ENCODE results near the gene FUT6. TPM values are rescaled to one million over a fixed set of nuclear protein-coding genes. Genes with fewer than 3 reads are reported as not detected.
"Not testable (repeated sequence)": the region's sequence is repeated elsewhere in the genome, so short reads cannot be mapped to it uniquely, and the experiment has no call there.

Gene FUT6
- total RNA-seq: not detected

DNA sequence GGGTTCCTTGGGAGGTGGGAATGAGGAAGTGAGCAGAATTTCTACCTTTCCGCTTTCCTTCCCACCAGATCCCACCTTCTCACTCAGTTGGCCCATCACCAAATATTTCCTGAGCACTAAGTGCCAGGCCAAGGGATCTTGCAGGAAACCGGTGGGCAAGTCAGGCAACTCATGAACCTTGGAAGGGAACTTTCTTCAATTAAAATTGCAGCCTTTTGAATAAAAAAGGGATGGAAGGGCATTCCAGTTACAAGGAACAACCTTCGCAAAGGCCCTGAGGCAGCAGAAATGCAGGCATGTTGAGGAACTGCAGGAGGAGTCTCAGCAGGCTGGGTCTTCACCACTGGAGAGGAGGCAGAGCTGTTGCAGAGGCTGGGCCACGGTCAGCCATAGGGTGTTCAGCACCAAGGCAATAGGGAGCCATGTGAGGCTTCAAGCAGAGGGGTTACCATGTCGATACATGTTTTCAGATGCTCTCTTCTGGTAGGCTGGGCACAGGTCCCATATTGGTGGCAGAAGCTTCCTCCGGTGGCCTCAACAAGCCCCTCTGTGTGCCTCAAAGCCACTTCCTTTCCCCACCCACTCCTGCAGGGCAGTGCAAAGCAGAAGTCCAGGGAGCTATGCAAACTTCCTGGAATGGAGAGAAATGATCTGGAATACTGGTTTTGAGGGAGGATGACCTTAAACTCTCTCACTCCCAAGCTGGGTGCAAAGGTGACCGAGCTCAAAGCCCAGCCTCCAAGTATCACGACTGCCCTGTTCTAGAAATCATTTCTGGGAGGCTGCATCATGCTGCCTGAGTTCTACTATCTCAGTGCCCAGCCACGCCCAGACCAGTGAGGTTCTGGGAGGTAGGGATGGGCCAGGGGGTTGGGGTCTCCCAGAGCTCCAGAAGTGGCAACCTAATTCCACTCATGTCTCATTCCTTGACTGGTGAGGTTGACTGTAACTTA, at the start of gene FUT6:
TSS of gene FUT6 (minus strand) at position 638 of the 953 bp plus-strand sequence. CDS start 7,135 bp downstream, outside the sequence.
- Mint-ChIP-seq H3K27ac (no peak within 1 kb of the TSS), H3K9me3 (no peaks in the 10 kb centered on the region), H3K36me3 (ENCODE audit: low read depth) (no peaks in the 10 kb centered on the region), H3K27me3 (no peaks in the 10 kb centered on the region), H3K4me3 (no peak within 1 kb of the TSS), H3K4me1 (peaks cover 2% of the 10 kb centered on the region)
- no peak for DNase-seq
- CTCF ChIA-PET: interaction anchor here (2.0 kb wide), 1 partner anchor 35 kb away, joined by 5 read pairs; no protein-coding TSS in a partner anchor
- POLR2A ChIA-PET: interaction anchor here (1.1 to 2.4 kb wide), 2 partner anchors 11 to 65 kb away, joined by 3 to 14 read pairs; partner anchors contain the start of gene VMAC

DNA sequence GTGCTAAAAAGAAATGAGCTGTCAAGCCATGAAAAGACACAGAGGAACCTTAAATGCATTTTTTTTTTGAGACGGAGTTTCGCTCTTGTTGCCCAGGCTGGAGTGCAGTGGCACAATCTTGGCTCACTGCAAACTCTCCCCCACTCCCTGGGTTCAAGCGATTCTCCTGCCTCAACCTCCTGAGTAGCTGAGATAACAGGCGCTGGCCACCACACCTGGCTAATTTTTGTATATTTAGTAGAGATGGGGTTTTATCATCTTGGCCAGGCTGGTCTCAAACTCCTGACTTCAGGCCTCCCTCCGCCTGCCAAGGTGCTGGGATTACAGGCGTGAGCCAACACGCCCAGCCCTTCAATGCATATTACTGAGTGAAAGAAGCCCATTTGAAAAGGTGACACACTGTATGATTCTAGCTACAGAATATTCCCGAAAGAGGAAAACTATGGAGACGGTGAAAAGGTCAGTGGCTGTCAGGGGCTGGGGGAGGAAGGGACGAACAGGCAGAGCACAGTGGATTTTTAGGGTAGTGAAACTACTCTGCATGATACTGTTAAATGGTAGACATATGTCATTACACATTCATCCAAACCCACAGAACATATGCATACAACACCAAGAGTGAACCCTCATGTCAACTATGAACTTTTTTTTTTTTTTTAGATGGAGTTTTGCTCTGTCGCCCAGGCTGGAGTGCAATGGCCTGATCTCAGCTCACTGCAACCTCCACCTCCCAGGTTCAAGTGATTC, 44.7 kb upstream of the FUT6 start:
- H3K4me1 Mint-ChIP-seq; H3K27ac Mint-ChIP-seq; H3K36me3 Mint-ChIP-seq (ENCODE audit: low read depth); DNase-seq; H3K9me3 Mint-ChIP-seq; H3K27me3 Mint-ChIP-seq; H3K4me3 Mint-ChIP-seq; POLR2A ChIA-PET: not testable (repeated sequence)
- CTCF ChIA-PET: interaction anchor here (1.0 kb wide), 1 partner anchor 80 kb away, joined by 3 read pairs; no protein-coding TSS in a partner anchor

GRCh38 chr19:5883157-5883873, 43.8 kb upstream of the FUT6 start:
- H3K27me3 Mint-ChIP-seq; CTCF ChIA-PET; H3K9me3 Mint-ChIP-seq; H3K4me3 Mint-ChIP-seq; DNase-seq; H3K4me1 Mint-ChIP-seq; H3K27ac Mint-ChIP-seq; POLR2A ChIA-PET; H3K36me3 Mint-ChIP-seq (ENCODE audit: low read depth): not testable (repeated sequence)

GRCh38 chr19:5882421-5882968, 43.0 kb upstream of the FUT6 start:
- H3K4me1 Mint-ChIP-seq: no peaks in the 10 kb centered on the region
- H3K27ac Mint-ChIP-seq: no peak overlapping the region
- no peaks in the 10 kb centered on the region for H3K9me3 Mint-ChIP-seq
- no peak for DNase-seq
- H3K36me3 Mint-ChIP-seq (ENCODE audit: low read depth): no peaks in the 10 kb centered on the region
- H3K27me3 Mint-ChIP-seq: peaks cover 3% of the 10 kb centered on the region
- H3K4me3 Mint-ChIP-seq: no peak overlapping the region
- POLR2A ChIA-PET: interaction anchor here (1.2 kb wide), 1 partner anchor 9 kb away, joined by 3 read pairs; no protein-coding TSS in a partner anchor
- CTCF ChIA-PET: no interaction called here

- no peaks in the 10 kb centered on the region for H3K9me3 Mint-ChIP-seq
- no peaks in the 10 kb centered on the region for H3K36me3 Mint-ChIP-seq (ENCODE audit: low read depth)
- ChIA-PET POLR2A (interaction anchor here (1.2 kb wide), 1 partner anchor 9 kb away, joined by 3 read pairs; no protein-coding TSS in a partner anchor), CTCF (no interaction called here)
- H3K27me3 Mint-ChIP-seq: peaks cover 3% of the 10 kb centered on the region
- H3K4me3 Mint-ChIP-seq: no peak overlapping the region
- H3K27ac Mint-ChIP-seq: no peak overlapping the region
- H3K4me1 Mint-ChIP-seq: no peaks in the 10 kb centered on the region
- no peak for DNase-seq
Observed at GRCh38 chr19:5881543-5882299, 42.2 kb upstream of the FUT6 start.

- Mint-ChIP-seq H3K9me3 (no peaks in the 10 kb centered on the region), H3K4me1 (no peaks in the 10 kb centered on the region), H3K36me3 (ENCODE audit: low read depth) (no peaks in the 10 kb centered on the region), H3K27ac (no peak overlapping the region), H3K4me3 (no peak overlapping the region), H3K27me3 (peaks cover 3% of the 10 kb centered on the region)
- POLR2A ChIA-PET: no interaction called here
- CTCF ChIA-PET: no interaction called here
- no peak for DNase-seq
Observed at GRCh38 chr19:5880604-5881078, 41.1 kb upstream of the FUT6 start.

DNA sequence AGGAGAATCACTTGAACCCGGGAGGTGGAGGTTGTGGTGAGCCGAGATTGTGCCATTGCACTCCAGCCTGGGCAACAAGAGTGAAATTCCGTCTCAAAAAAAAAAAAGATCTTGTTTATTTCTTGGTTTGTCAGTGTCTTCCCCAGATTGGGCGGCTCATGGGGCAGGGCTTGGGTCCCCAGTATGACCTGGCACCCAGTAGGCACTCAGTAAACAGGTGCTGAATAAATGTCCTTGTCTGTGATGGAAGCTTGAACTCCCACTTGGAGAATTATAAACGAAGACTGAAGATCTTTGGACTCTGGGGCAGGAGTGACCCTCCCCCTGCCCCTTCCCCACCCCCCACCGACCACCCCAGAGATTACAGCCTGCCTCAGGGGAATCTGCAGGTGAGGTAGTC, 40.7 kb upstream of the FUT6 start:
- Mint-ChIP-seq H3K27ac (no peak overlapping the region), H3K27me3 (peaks cover 3% of the 10 kb centered on the region), H3K4me1 (no peaks in the 10 kb centered on the region), H3K36me3 (ENCODE audit: low read depth) (no peaks in the 10 kb centered on the region), H3K9me3 (no peaks in the 10 kb centered on the region), H3K4me3 (no peak overlapping the region)
- DNase-seq: no peak
- CTCF ChIA-PET: no interaction called here
- POLR2A ChIA-PET: no interaction called here

DNA sequence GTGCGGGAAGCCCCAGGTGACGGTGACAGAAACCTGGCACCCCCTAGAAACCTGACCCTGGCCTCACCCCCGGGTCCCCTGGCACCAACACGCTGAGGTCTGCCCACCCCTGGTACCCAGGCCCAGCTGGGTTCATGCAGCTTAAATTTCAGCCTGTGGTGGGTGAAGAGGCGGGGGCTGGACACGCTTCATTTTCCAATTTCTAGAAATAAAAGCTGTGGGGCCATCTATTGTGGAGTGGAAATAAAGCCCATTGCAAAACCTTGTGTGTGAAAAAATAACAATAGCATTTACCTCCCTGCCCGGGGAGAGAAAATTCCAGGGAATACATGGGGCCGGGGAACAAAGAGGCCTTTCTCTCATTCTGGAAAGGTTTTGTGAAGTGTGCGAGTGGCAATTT, 38.4 kb upstream of the FUT6 start:
- ChIA-PET POLR2A (no interaction called here), CTCF (no interaction called here)
- H3K27me3 Mint-ChIP-seq: peaks cover 2% of the 10 kb centered on the region
- no peak overlapping the region for H3K4me3 Mint-ChIP-seq
- H3K36me3 Mint-ChIP-seq (ENCODE audit: low read depth): no peaks in the 10 kb centered on the region
- no peaks in the 10 kb centered on the region for H3K4me1 Mint-ChIP-seq
- DNase-seq: no peak
- H3K27ac Mint-ChIP-seq: no peak overlapping the region
- no peaks in the 10 kb centered on the region for H3K9me3 Mint-ChIP-seq

DNA sequence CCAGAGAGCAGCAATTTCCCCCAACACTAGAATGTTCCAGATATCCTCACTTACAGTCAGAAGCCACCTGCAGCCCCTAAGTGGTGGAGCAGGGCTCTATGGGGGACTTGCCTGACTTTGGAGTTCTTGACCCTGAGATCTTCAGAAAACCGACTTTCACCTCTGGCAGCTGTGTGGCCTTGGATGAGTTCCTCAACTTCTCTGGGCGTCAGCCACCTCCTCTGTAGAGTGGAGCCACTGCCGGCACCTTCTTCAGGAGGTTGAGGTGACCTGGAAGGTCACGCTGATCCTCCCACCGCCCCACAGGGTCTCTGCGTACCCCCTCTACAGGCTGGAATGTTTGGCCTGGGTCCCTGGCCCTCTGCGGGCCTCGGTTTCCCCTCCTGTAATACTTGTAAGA, 37.9 kb upstream of the FUT6 start:
- H3K36me3 Mint-ChIP-seq (ENCODE audit: low read depth): no peaks in the 10 kb centered on the region
- no peak overlapping the region for H3K4me3 Mint-ChIP-seq
- ChIA-PET CTCF (no interaction called here), POLR2A (no interaction called here)
- no peak overlapping the region for H3K27ac Mint-ChIP-seq
- peaks cover 2% of the 10 kb centered on the region for H3K27me3 Mint-ChIP-seq
- H3K9me3 Mint-ChIP-seq: no peaks in the 10 kb centered on the region
- H3K4me1 Mint-ChIP-seq: no peaks in the 10 kb centered on the region
- no peak for DNase-seq

- H3K4me1 Mint-ChIP-seq; H3K27me3 Mint-ChIP-seq; DNase-seq; H3K36me3 Mint-ChIP-seq (ENCODE audit: low read depth); H3K27ac Mint-ChIP-seq; CTCF ChIA-PET; POLR2A ChIA-PET; H3K9me3 Mint-ChIP-seq; H3K4me3 Mint-ChIP-seq: not testable (repeated sequence)
Observed at GRCh38 chr19:5874496-5874895, 35.0 kb upstream of the FUT6 start.

- DNase-seq: no peak
- Mint-ChIP-seq H3K9me3 (no peaks in the 10 kb centered on the region), H3K27me3 (no peaks in the 10 kb centered on the region), H3K27ac (no peak overlapping the region), H3K4me1 (no peaks in the 10 kb centered on the region), H3K36me3 (ENCODE audit: low read depth) (no peaks in the 10 kb centered on the region), H3K4me3 (no peak overlapping the region)
- POLR2A ChIA-PET: no interaction called here
- CTCF ChIA-PET: no interaction called here
Observed at GRCh38 chr19:5873617-5874199, 34.2 kb upstream of the FUT6 start.

DNA sequence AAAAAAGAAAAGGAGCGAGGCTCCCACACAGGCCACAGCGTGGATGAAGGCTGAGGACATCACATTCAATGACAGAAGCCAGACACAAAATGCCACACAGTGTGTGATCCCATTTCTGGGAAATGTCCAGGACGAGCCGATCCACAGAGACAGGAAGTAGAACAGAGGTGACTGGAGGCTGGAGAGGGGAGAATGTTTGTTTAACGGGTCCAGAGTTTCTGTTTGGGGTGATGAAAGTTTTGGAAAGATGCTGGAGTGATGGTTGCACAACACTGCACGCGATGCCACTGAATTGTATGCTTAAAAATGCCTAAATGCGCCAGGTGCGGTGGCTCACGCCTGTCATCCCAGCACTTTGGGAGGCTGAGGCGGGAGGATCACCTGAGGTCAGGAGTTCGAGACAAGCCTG, 31.5 kb upstream of the FUT6 start:
- Mint-ChIP-seq H3K27me3 (no peaks in the 10 kb centered on the region), H3K4me1 (no peaks in the 10 kb centered on the region), H3K27ac (no peak overlapping the region), H3K9me3 (no peaks in the 10 kb centered on the region), H3K4me3 (no peak overlapping the region), H3K36me3 (ENCODE audit: low read depth) (no peaks in the 10 kb centered on the region)
- POLR2A ChIA-PET: no interaction called here
- CTCF ChIA-PET: no interaction called here
- no peak for DNase-seq
